A204.1 (cell line): ENCODE measurements around the gene CEACAM6.
"Not testable (repeated sequence)": the region's sequence is repeated elsewhere in the genome, so short reads cannot be mapped to it uniquely, and the experiment has no call there.

ENCODE experiments used
- FAIRE-seq: peaks from 2 replicates; lab custom pipeline; 2012; peaks lifted over from hg19 to GRCh38; lab: Jason Lieb, UNC

Gene CEACAM6

DNA sequence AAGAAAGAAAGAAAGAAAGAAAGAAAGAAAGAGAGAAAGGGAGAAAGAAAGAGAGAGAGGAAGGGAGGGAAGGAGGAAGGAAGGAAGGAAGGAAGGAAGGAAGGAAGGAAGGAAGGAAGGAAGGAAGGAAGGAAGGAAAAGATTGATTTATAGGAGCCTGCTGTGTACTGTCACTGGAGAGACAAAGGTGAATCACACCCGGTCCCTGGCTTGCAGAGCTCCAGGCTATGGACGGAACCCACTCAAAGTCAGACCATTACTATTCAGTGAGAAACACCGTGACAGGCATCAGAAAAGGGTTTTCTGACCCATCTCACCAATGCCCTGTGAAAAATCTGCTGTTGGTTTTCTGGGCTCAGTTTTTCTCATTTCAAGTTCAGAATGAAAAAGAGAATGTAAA is 7.3 kb upstream of the CEACAM6 start:
- FAIRE-seq = no peak

DNA sequence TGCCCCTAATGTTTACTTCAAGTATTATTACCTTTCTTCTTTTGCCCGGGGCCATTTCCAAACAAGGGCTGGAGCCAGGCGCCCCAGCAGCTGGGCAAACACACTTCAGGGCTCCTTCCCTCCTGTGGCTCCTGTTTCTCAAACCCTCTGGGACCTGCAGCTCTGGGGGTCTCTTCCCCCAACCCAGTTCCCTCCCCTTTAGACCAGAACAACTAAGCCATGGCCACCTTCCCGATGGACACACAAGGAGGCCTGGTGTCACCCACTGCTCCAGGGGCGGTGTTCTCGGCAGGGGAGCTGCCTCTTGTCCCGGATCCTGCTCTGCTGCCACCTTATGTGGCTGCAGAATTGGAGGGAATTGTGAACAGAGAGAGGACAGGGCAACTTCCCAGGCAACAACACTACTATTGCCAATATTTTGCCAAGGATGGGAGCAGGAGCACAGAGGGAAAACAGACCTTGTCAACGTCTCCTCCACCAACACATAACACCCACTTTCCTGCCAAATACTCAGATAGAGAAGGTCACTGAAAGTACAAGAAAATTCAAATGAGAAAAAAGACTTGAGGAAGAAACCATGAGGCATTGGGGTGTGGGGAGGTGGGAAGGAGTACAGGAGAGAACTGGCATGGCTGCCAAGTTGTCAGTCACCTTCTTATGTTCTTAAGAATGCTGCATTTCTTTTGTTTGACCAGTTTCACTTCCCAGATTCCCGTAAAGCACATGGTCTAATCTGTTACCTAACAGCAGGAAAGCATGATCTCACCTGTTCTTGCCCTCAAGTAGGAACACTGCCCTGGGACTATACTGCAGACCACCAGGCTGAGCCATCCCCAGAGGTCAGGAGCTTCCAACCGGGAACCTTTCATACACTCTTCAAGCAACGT is 4.8 kb upstream of the CEACAM6 start:
- not testable (repeated sequence) for FAIRE-seq

GRCh38 chr19:41753159-41753558 is 2.2 kb upstream of the CEACAM6 start:
- no peak for FAIRE-seq

DNA sequence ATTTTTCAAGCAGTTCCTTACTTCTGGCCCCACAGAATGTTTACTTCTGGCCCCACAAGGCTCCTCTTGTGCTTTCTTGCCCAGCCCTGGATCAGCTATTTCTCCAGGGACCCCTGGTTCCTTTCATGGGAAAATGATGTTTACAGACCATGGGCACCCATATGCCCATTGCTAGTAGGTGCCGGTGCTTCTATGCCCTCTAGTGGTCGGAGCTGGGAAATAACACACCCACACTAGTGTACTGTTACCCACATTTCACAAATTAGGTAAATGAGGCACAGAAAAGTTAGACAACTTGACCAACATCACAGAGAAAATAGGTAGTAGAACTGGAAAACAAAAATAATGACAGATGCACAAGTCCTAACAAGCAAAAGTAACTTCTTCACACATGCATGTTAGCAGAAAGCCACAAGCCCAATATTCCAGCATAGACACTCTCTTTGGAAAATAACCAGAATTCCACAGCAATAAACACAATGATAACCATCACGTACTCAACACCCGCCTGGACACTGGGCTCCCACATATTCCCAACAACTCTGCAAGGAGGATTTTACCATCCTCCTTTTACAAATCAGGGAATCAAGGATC is 1.3 kb upstream of the CEACAM6 start:
- peak; percentile 52 for FAIRE-seq

- no peak for FAIRE-seq
These were observed 3.5 kb downstream of the CEACAM6 start for GRCh38 chr19:41758846-41759245.

GRCh38 chr19:41767115-41767514 is 11.8 kb downstream of the CEACAM6 start:
- FAIRE-seq = no peak

DNA sequence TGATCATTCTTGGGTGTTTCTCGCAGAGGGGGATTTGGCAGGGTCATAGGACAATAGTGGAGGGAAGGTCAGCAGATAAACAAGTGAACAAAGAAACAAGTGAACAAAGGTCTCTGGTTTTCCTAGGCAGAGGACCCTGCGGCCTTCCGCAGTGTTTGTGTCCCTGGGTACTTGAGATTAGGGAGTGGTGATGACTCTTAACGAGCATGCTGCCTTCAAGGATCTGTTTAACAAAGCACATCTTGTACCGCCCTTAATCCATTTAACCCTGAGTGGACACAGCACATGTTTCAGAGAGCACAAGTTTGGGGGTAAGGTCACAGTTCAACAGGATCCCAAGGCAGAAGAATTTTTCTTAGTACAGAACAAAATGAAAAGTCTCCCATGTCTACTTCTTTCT is 12.8 kb downstream of the CEACAM6 start:
- FAIRE-seq = not testable (repeated sequence)

- peak; percentile 98 for FAIRE-seq
These were observed 14.3 kb downstream of the CEACAM6 start for GRCh38 chr19:41769608-41770007.

DNA sequence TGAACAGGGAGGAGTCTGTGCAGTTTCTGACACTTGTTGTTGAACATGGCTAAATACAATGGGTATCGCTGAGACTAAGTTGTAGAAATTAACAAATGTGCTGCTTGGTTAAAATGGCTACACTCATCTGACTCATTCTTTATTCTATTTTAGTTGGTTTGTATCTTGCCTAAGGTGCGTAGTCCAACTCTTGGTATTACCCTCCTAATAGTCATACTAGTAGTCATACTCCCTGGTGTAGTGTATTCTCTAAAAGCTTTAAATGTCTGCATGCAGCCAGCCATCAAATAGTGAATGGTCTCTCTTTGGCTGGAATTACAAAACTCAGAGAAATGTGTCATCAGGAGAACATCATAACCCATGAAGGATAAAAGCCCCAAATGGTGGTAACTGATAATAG is 16.1 kb downstream of the CEACAM6 start:
- FAIRE-seq = no peak

DNA sequence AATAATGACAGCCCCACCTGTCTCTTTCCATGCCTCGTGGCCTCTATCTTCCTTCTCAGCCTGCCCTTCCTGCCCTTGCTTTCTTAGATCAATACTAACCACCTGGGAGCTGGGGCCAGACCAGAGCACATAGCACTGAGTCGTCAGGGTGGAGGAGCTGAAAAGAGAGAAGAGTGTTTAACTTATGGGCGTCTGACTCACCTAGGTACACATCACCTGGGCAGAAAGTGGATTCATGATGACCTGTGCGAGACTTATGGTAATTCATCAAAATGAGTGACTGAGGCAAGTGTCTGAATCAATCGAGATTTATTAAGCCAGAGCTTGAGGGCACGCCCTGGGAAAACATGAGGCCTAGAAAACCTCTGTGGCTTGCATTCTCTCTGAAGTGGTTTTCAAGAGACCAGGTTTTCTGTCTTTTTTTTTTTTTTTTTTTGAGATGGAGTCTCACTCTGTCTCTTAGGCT is 19.2 kb downstream of the CEACAM6 start:
- no peak for FAIRE-seq

GRCh38 chr19:41776700-41777099 is 21.4 kb downstream of the CEACAM6 start:
- FAIRE-seq = no peak

GRCh38 chr19:41783612-41784011 is 28.3 kb downstream of the CEACAM6 start:
- no peak for FAIRE-seq

DNA sequence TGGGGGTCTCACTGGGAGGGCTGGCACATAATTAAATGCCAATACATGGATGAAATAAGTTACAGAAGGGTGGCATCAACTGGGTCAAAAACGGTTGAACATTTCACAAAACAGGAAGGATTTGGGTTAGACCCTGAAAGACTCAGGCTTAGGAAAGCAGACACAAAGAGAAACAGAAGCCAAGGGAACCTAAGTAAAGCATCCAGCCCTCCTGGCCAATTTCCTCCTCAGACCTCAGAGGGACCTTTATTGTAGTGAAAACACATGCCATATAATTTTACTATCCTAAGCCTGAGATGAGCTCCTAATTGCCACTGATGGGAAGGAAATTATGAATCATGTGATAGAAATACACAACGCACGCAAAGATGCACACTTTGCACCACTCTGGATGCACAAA is 29.0 kb downstream of the CEACAM6 start:
- no peak for FAIRE-seq

- FAIRE-seq = no peak
These were observed 29.4 kb downstream of the CEACAM6 start for GRCh38 chr19:41784743-41785142.

DNA sequence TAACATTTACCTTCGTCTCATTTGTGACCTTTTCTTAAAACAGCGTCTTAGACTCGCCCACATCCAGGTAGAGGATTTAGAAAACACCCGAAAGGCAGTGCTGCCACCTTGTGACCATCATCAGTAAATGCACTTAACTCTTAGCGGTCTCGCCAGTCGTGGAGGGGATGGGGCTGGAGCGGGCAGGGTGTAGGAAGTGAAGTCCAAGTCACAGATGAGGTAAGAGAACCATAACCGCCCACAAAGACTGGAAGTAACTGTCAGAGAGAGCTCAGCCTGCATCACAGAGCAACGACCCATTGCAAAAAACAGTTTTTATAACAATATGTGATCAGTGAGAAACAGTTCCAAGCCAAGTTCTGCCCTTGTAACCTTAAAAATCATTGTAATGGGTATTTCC is 30.3 kb downstream of the CEACAM6 start:
- no peak for FAIRE-seq

DNA sequence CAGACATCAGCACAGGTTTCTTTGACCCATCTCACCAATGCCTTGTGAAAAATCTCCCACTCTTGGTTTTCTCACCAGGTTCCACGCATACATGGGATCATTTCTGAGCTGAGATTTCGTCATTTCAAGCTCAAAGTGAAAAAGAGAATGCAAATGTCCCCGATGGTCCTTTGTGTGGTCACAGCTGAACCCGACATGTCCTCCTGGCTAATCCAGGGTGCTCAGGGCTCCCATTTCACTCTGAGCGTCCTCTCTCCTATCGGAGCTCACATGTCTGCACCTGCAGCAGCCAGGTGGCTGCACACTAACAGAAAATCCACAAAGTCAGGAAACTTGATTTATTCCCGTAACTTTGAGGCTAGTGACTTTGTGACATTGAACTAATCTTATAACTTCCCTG is 31.7 kb downstream of the CEACAM6 start:
- no peak for FAIRE-seq

GRCh38 chr19:41788518-41788917 is 33.2 kb downstream of the CEACAM6 start:
- FAIRE-seq = not testable (repeated sequence)

DNA sequence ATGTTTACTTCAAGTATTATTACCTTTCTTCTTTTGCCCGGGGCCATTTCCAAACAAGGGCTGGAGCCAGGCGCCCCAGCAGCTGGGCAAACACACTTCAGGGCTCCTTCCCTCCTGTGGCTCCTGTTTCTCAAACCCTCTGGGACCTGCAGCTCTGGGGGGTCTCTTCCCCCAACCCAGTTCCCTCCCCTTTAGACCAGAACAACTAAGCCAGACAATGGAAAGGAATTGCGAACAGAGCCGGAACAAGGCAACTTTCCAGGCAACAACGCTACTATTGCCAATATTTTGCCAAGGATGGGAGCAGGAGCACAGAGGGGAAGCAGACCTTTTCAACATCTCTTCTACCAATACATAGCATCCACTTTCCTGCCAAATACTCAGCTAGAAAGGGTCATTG is 33.7 kb downstream of the CEACAM6 start:
- not testable (repeated sequence) for FAIRE-seq

- no peak for FAIRE-seq
These were observed 37.4 kb downstream of the CEACAM6 start for GRCh38 chr19:41792513-41793413.

DNA sequence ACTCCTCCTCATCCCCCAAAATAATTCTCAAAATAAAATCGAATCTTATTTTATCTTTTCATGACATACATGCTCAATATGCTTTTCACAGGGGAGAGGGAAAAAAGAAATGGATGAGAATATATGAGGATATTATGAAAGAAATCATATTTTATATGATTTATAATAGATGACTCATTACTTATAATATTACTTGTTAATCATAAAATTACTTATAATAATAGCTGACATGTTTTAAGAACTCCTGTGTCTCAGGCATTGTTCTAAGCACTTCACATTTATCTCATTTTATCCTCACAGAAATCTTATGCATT is 38.0 kb downstream of the CEACAM6 start:
- no peak for FAIRE-seq

- FAIRE-seq = no peak
These were observed 39.7 kb downstream of the CEACAM6 start for GRCh38 chr19:41795031-41795461.

GRCh38 chr19:41796362-41796761 is 41.0 kb downstream of the CEACAM6 start, which contains the start of gene CEACAM3:
Gene CEACAM3 (plus strand): TSS chr19:41796587. CDS start chr19:41796678, 91 bp downstream.
- no peak for FAIRE-seq

DNA sequence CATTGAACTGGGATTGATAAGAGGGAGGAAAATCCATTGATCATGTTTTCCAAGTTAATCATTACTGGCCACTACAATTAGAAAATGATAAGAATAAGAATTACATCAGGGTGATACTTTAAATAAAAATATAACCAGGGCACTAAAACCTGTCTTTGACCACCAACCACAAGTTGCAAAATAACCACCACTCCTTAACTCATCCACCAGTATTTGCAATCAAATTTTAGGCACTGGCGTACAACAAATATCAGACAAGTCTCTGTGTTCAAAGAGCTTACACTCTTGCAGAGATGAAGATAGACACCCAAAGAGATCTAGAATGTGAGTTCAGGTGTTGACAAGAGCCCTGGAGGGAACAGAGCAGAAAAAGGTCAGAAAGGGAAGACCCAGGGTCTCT is 41.6 kb downstream of the CEACAM6 start:
- no peak for FAIRE-seq
